Natural killer cell (primary cell): ENCODE measurements around the gene HOXA1. TPM values are rescaled to one million over a fixed set of nuclear protein-coding genes. Genes with fewer than 3 reads are reported as not detected.
A peak's percentile ranks its signal among the peaks of the same experiment; 100 is the strongest.

Source experiments
- ATAC-seq, 3 donors: fragments of 150-1000 bp in 2 of 3; fragments of 200-7000 bp in 1 of 3; cut with Tn5 transposase; 1 replicate in 1 of 3; 2 replicates in 2 of 3; pipeline ENCODE4 v1.10.0; 2021; ENCODE audit warnings: mild to moderate bottlenecking in 2 of 3, moderate library complexity in 2 of 3
- DNase-seq, 2 donors: peaks; one replicate each; pipeline versions ENCODE4 v3.0.0 to v3.0.0-alpha.2; 2013 to 2021; ENCODE audit warnings: mixed read lengths in 1 of 2
- H3K27ac ChIP-seq: one replicate; pipeline ENCODE4 v1.5.1; 2013; ENCODE audit warnings: mild to moderate bottlenecking, low read length
- H3K27me3 ChIP-seq: one replicate; pipeline ENCODE4 v1.6.1; 2013; ENCODE audit warnings: low read length; ENCODE audit not compliant: control insufficient read depth, insufficient read depth
- H3K36me3 ChIP-seq: one replicate; pipeline ENCODE4 v1.6.1; 2013; ENCODE audit warnings: low read length; ENCODE audit not compliant: control insufficient read depth, insufficient read depth
- H3K4me1 ChIP-seq: one replicate; pipeline ENCODE4 v1.6.1; 2013; ENCODE audit warnings: low read length; ENCODE audit not compliant: control insufficient read depth, insufficient read depth
- H3K4me3 ChIP-seq: one replicate; pipeline ENCODE4 v1.5.1; 2013; ENCODE audit warnings: low read length
- H3K9me3 ChIP-seq: one replicate; pipeline ENCODE4 v1.6.1; 2013; ENCODE audit warnings: low read length; ENCODE audit not compliant: control insufficient read depth, insufficient read depth
- H3K27ac Mint-ChIP-seq, 2 donors: one replicate each; pipeline ENCODE4 v1.8.0; 2022; ENCODE audit warnings: mild to moderate bottlenecking in 2 of 2, mixed read lengths in 2 of 2, moderate library complexity in 1 of 2
- H3K27me3 Mint-ChIP-seq, 2 donors: one replicate each; pipeline ENCODE4 v1.8.0; 2022; ENCODE audit warnings: low read depth in 2 of 2, mixed read lengths in 2 of 2
- H3K36me3 Mint-ChIP-seq: one replicate; pipeline ENCODE4 v1.8.0; 2022; ENCODE audit warnings: mixed read lengths
- H3K4me1 Mint-ChIP-seq, 2 donors: one replicate each; pipeline ENCODE4 v1.8.0; 2022; ENCODE audit warnings: mixed read lengths in 2 of 2
- H3K4me3 Mint-ChIP-seq: one replicate; pipeline ENCODE4 v1.8.0; 2022; ENCODE audit warnings: mild to moderate bottlenecking, moderate library complexity, mixed read lengths
- H3K9me3 Mint-ChIP-seq, 2 donors: one replicate each; pipeline ENCODE4 v1.8.0; 2022; ENCODE audit warnings: mixed read lengths in 2 of 2
- WGBS: methylation state at CpG from one replicate; pipeline ENCODE4 v1.1.7; 2013; ENCODE audit warnings: missing lambda C conversion rate; ENCODE audit not compliant: insufficient coverage; 5-methylcytosine and 5-hydroxymethylcytosine counted together
- intact Hi-C: fragments of 100-400 bp; cut with micrococcal nuclease; formaldehyde crosslinking; loops from one replicate; pipeline ENCODE4 v1.14.2; 2022
- total RNA-seq, 4 donors: library from RNA; stranded (reverse); fragments of 120-200 nt in 1 of 4; gene quantifications; one replicate each; pipeline versions ENCODE4 v1.2.3 to v1.2.4, GENCODE V29; 2013 to 2022
- TF ChIP-seq, protein P1 (sequence below): fragments of 200-600 bp; IDR thresholded peaks from one replicate; pipeline ENCODE4 v1.8.0; 2022; ENCODE audit warnings: antibody characterized with exemption

Gene HOXA1
- total RNA-seq, 3 donors from 2014 or later (not counting 1 experiment from before 2014, with no cell fraction given) = 0.64 to 1.3 (median 1.1) TPM

DNA sequence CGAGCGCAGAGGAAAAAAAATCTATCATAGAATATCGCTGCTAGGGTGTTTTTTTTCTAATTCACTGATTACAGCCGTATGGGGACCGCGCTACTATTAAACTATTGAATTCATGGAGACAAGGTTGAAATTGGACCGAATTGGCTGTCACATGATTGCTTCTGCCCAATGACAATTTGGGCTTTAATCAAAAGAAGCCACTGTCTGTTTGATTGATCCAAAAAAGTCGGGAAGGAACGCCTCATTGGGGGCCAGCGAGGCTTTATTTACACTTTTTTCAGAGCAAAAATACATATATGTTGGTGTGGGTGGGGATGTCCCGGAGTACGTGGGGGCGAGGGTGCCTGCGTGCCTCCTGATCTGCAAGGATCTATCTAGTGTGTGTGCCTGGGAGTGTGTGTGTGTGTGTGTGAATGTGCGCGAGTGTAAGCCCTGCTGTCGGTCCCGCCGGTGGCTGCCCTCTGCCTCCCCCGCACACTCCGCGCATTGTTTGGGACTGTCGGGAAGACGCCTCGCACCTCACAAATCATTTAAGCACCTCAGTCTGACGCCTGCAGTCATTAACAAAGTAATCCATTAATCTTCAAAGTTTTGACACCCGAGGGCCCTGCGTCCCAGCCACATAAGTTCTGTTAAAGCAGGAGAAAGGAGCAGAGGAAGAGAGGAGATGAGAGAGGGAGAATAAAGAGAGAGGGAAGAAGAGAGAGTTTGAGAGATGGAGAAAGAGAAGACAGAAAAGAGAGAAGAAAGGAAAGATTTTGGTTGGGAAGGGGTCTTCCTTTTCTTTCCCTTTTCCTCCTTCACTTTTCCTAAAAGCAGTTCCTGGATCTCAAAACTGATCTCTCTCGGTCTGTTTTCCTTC lies 7.0 kb upstream of the HOXA1 start, which contains the start of gene HOXA2:
Gene HOXA2 (minus strand): TSS at position 103 of the 862 bp plus-strand sequence. CDS start 183 bp downstream, outside the sequence.
- 33% methylated on average over 28 of the region's 29 CpGs for WGBS
- ATAC-seq (peak in 1 of 3 donors; percentile 21), DNase-seq (peak in 1 of 2 donors; percentile 8)
- Mint-ChIP-seq H3K9me3 (no peaks in the 10 kb centered on the region), H3K4me1 (peaks cover 36 to 41% of the 10 kb centered on the region in 2 donors), H3K36me3 (peaks cover 36% of the 10 kb centered on the region), H3K27ac (no peak within 1 kb of the TSS), H3K27me3 (peaks cover 50 to 72% of the 10 kb centered on the region in 2 donors), H3K4me3 (peak within 1 kb of the TSS; percentile 42)
- Histone ChIP-seq H3K27me3 (peaks cover 30% of the 10 kb centered on the region), H3K36me3 (peaks cover 3% of the 10 kb centered on the region), H3K9me3 (no peaks in the 10 kb centered on the region), H3K4me3 (no peak within 1 kb of the TSS), H3K4me1 (peaks cover 25% of the 10 kb centered on the region), H3K27ac (no peak within 1 kb of the TSS)
- TF ChIP-seq, protein P1, sequence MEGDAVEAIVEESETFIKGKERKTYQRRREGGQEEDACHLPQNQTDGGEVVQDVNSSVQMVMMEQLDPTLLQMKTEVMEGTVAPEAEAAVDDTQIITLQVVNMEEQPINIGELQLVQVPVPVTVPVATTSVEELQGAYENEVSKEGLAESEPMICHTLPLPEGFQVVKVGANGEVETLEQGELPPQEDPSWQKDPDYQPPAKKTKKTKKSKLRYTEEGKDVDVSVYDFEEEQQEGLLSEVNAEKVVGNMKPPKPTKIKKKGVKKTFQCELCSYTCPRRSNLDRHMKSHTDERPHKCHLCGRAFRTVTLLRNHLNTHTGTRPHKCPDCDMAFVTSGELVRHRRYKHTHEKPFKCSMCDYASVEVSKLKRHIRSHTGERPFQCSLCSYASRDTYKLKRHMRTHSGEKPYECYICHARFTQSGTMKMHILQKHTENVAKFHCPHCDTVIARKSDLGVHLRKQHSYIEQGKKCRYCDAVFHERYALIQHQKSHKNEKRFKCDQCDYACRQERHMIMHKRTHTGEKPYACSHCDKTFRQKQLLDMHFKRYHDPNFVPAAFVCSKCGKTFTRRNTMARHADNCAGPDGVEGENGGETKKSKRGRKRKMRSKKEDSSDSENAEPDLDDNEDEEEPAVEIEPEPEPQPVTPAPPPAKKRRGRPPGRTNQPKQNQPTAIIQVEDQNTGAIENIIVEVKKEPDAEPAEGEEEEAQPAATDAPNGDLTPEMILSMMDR = no peak
- intact Hi-C loops = no loop called here

DNA sequence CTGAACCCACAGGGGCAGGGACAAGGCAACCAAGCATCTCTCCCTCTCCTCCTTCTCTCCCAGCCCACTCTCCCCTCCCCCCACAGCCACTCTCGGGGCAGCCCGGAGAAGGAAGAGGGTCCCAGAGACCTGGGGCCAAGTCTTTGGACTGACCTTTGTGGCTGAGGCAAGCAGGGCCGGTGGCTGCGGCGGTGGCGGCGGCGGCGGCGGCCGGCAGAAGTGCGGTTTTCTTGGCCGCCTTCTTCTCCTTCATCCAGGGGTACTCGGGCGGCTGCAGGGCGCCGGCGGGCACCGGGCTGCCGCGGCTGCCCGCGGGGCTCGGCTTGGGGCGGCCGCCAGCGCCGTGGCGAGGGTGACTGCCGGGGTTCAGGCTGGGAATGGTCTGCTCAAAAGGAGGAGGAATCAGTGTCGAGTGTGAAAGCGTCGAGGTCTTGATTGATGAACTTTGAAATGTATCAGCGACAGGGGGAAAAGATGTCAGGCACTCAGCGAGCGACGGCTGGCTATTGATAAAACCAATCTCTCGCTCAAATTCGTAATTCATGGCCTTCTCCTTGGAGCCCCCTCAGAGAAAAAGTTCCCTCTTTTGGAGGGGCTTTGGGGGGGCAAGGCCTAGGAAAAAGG lies 6.3 kb upstream of the HOXA1 start:
- Histone ChIP-seq H3K9me3 (no peaks in the 10 kb centered on the region), H3K27ac (no peak overlapping the region), H3K36me3 (peaks cover 3% of the 10 kb centered on the region), H3K4me1 (peaks cover 32% of the 10 kb centered on the region), H3K4me3 (no peak overlapping the region), H3K27me3 (peaks cover 30% of the 10 kb centered on the region)
- DNase-seq = peak in 1 of 2 donors; percentile 9
- no peaks in the 10 kb centered on the region for H3K9me3 Mint-ChIP-seq
- intact Hi-C loops = no loop called here
- ATAC-seq = peak in 1 of 3 donors; percentile 45
- H3K4me1 Mint-ChIP-seq = peaks cover 43 to 48% of the 10 kb centered on the region in 2 donors
- WGBS = 12% methylated on average over 39 of the region's 39 CpGs
- TF ChIP-seq, protein P1 = no peak
- H3K4me3 Mint-ChIP-seq = peak overlapping the region; percentile 42
- H3K27me3 Mint-ChIP-seq = peaks cover 48 to 72% of the 10 kb centered on the region in 2 donors
- no peak overlapping the region for H3K27ac Mint-ChIP-seq
- peaks cover 36% of the 10 kb centered on the region for H3K36me3 Mint-ChIP-seq

DNA sequence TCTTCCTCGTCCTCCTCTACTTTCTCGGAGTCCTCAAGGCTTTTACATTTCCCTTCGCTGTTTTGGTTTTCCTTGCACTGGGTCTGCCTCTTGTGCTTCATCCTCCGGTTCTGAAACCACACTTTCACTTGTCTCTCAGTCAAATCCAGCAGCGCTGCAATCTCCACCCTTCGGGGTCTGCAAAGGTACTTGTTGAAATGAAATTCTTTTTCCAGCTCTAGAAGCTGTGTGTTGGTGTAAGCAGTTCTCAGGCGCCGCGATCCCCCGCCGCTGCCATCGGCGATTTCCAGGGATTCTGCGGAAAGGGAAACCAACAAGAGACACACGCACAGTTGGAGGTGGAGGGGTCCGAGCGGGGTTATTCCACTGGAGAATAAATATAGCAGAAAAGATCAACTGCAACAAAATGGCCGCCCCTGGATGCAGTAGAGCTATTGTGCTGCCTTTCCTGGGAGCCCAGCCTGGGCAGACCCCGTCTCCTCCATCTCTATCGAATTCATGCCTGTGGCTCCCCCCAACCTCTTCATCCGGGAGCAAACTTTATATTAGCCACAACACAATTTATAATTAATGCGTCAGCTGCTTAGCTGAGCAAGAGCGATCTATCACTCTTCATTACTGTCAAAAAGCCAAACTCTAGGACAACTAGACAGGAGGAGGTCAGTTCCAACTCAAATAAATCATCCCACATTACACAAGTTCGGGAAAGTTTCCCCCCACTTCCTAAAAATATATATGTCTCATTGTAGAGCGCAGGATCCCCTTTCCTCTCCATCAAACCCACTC lies 5.6 kb upstream of the HOXA1 start:
- Histone ChIP-seq H3K4me1 (peaks cover 34% of the 10 kb centered on the region), H3K27me3 (peaks cover 30% of the 10 kb centered on the region), H3K36me3 (peaks cover 3% of the 10 kb centered on the region), H3K4me3 (no peak overlapping the region), H3K9me3 (no peaks in the 10 kb centered on the region), H3K27ac (no peak overlapping the region)
- no peak overlapping the region for H3K27ac Mint-ChIP-seq
- DNase-seq = no peak
- no peak overlapping the region for H3K4me3 Mint-ChIP-seq
- TF ChIP-seq, protein P1 = no peak
- intact Hi-C loops = no loop called here
- peaks cover 36% of the 10 kb centered on the region for H3K36me3 Mint-ChIP-seq
- peaks cover 47 to 49% of the 10 kb centered on the region in 2 donors for H3K4me1 Mint-ChIP-seq
- no peaks in the 10 kb centered on the region for H3K9me3 Mint-ChIP-seq
- no peak for ATAC-seq
- WGBS = 96% methylated on average over 25 of the region's 25 CpGs
- peaks cover 48 to 72% of the 10 kb centered on the region in 2 donors for H3K27me3 Mint-ChIP-seq
